Liver (tissue), 9 donors: Measurements from ENCODE around the gene SMG5. TPM values are rescaled to one million over a fixed set of nuclear protein-coding genes. Genes with fewer than 3 reads are reported as not detected.

ENCODE experiments used
- DNase-seq: peaks from one replicate; pipeline ENCODE4 v3.0.0-alpha.2; 2017; ENCODE audit warnings: low spot score
- H3K27ac ChIP-seq, 2 donors: one replicate each; pipeline ENCODE4 v1.7.0; 2013; ENCODE audit warnings: inconsistent platforms in 2 of 2, low read length in 2 of 2, control low read depth in 1 of 2, low read depth in 1 of 2, mild to moderate bottlenecking in 1 of 2
- H3K27me3 ChIP-seq, 4 donors: one replicate each; pipeline versions ENCODE4 v1.6.1 to v1.7.0; 2013; ENCODE audit warnings: low read length in 3 of 4, inconsistent platforms in 1 of 4, mild to moderate bottlenecking in 1 of 4, moderate library complexity in 1 of 4; ENCODE audit not compliant: control insufficient read depth in 4 of 4, insufficient read depth in 4 of 4
- H3K36me3 ChIP-seq, 4 donors: one replicate each; pipeline versions ENCODE4 v1.6.1 to v1.7.0; 2013; ENCODE audit warnings: low read length in 3 of 4, mild to moderate bottlenecking in 3 of 4, low read depth in 1 of 4, moderate library complexity in 1 of 4; ENCODE audit not compliant: control insufficient read depth in 4 of 4, insufficient read depth in 3 of 4
- H3K4me1 ChIP-seq, 4 donors: one replicate each; pipeline versions ENCODE4 v1.6.1 to v1.7.0; 2013; ENCODE audit warnings: low read length in 3 of 4, mild to moderate bottlenecking in 3 of 4, moderate library complexity in 1 of 4; ENCODE audit not compliant: control insufficient read depth in 4 of 4, insufficient read depth in 4 of 4
- H3K4me3 ChIP-seq, 3 donors: one replicate each; pipeline versions ENCODE4 v1.6.1 to v1.7.0; 2013; ENCODE audit warnings: low read length in 3 of 3, control low read depth in 1 of 3, low read depth in 1 of 3, mild to moderate bottlenecking in 1 of 3
- H3K9ac ChIP-seq, 2 donors: one replicate each; pipeline ENCODE4 v1.7.0; 2013; ENCODE audit warnings: low read length in 2 of 2, mild to moderate bottlenecking in 2 of 2, moderate library complexity in 2 of 2, control low read depth in 1 of 2, low read depth in 1 of 2
- H3K9me3 ChIP-seq, 4 donors: one replicate each; pipeline versions ENCODE4 v1.6.1 to v1.7.0; 2013; ENCODE audit warnings: low read length in 3 of 4; ENCODE audit not compliant: control insufficient read depth in 4 of 4
- ATF3 ChIP-seq: IDR thresholded peaks from 2 replicates; pipeline ENCODE4 v1.6.1; 2016; ENCODE audit warnings: antibody characterized with exemption
- CTCF ChIP-seq: fragments of 150-350 bp; IDR thresholded peaks from 2 replicates; pipeline ENCODE4 v1.5.1; 2017; ENCODE audit warnings: improper control_type of control experiment, low read depth, low read length; ENCODE audit not compliant: missing input control
- EGR1 ChIP-seq, 2 donors: IDR thresholded peaks; 2 replicates each; pipeline ENCODE4 v1.6.1; 2016 to 2018; ENCODE audit warnings: antibody characterized with exemption in 2 of 2, low read depth in 2 of 2
- FOXA1 ChIP-seq: IDR thresholded peaks from 2 replicates; pipeline ENCODE4 v1.6.1; 2016; ENCODE audit warnings: antibody characterized with exemption
- FOXA2 ChIP-seq: IDR thresholded peaks from 2 replicates; pipeline ENCODE4 v1.6.1; 2016; ENCODE audit warnings: antibody characterized with exemption
- GABPA ChIP-seq, 2 donors: IDR thresholded peaks in 1 of 2; conservative IDR thresholded peaks in 1 of 2; 2 replicates each; pipeline ENCODE4 v1.6.1; 2016; ENCODE audit warnings: antibody characterized with exemption in 2 of 2, mild to moderate bottlenecking in 1 of 2, moderate library complexity in 1 of 2
- HNF4G ChIP-seq: IDR thresholded peaks from 2 replicates; pipeline ENCODE4 v1.6.1; 2016; ENCODE audit warnings: antibody characterized with exemption
- JUND ChIP-seq, 2 donors: IDR thresholded peaks; 2 replicates each; pipeline ENCODE4 v1.6.1; 2016; ENCODE audit warnings: antibody characterized with exemption in 2 of 2
- MAX ChIP-seq: IDR thresholded peaks from 2 replicates; pipeline ENCODE4 v1.6.1; 2016; ENCODE audit warnings: antibody characterized with exemption
- RAD21 ChIP-seq, 2 donors: IDR thresholded peaks; 2 replicates each; pipeline ENCODE4 v1.6.1; 2016; ENCODE audit warnings: antibody characterized with exemption in 2 of 2, mild to moderate bottlenecking in 2 of 2
- REST ChIP-seq: IDR thresholded peaks from 2 replicates; pipeline ENCODE4 v1.6.1; 2016; ENCODE audit warnings: antibody characterized with exemption, mild to moderate bottlenecking
- RXRA ChIP-seq, 2 donors: IDR thresholded peaks; 2 replicates each; pipeline ENCODE4 v1.6.1; 2017 to 2018; ENCODE audit warnings: antibody characterized with exemption in 2 of 2, mild to moderate bottlenecking in 1 of 2
- SP1 ChIP-seq: IDR thresholded peaks from 2 replicates; pipeline ENCODE4 v1.6.1; 2018; ENCODE audit warnings: antibody characterized with exemption, mild to moderate bottlenecking
- TAF1 ChIP-seq: conservative IDR thresholded peaks from 2 replicates; pipeline ENCODE4 v1.6.1; 2016; ENCODE audit warnings: antibody characterized with exemption, mild to moderate bottlenecking
- YY1 ChIP-seq: IDR thresholded peaks from 2 replicates; pipeline ENCODE4 v1.6.1; 2016; ENCODE audit warnings: antibody characterized with exemption, mild to moderate bottlenecking
- ZBTB33 ChIP-seq: IDR thresholded peaks from 2 replicates; pipeline ENCODE4 v1.6.1; 2016; ENCODE audit warnings: antibody characterized with exemption
- WGBS: extraction: QIAGEN DNeasy Blood & Tissue Kit; methylation state at CpG from one replicate; pipeline ENCODE4 v1.1.7; 2013; 5-methylcytosine and 5-hydroxymethylcytosine counted together
- polyA plus RNA-seq, 2 donors: library from polyadenylated mRNA; stranded (reverse) in 1 of 2; unstranded in 1 of 2; fragments of 200-250 nt in 1 of 2; fragments of >200 nt in 1 of 2; fragmentation: Nextera tagmentation in 1 of 2; extraction: Ambion mirVana in 1 of 2; gene quantifications; one replicate each; pipeline versions ENCODE4 v1.2.1 to v1.2.3, GENCODE V29; 2013 to 2015
- total RNA-seq, 2 donors: library from RNA; depleted of rRNA; stranded (reverse); fragments of >200 nt; gene quantifications; one replicate each; pipeline ENCODE4 v1.2.3, GENCODE V29; 2014
- donor health status: healthy.
- donor health status: healthy.
- donor health status: healthy.
- donor health status: healthy.
- donor health status: healthy.

The SMG5 gene
- total and polyA plus RNA-seq, 4 donors = 22.9 to 59.1 (median 35.7) TPM

- TF ChIP-seq GABPA (IDR thresholded peaks at IDR 0.05 in 1 of 2, conservative IDR thresholded peaks at IDR 0.05 in 1 of 2) (no peak), ATF3 (no peak)
These were observed 739 bp downstream of the SMG5 start (continued) for GRCh38 chr1:156281693-156282478.

GRCh38 chr1:156281281-156281680 lies 1.3 kb downstream of the SMG5 start:
- no peaks in the 10 kb centered on the region for H3K9me3 ChIP-seq
- no peak for DNase-seq
- H3K9ac ChIP-seq = no peak overlapping the region
- TF ChIP-seq MAX (no peak), SP1 (no peak), REST (no peak), FOXA1 (no peak)
- H3K4me1 ChIP-seq = peaks cover 11 to 66% (median 47%) of the 10 kb centered on the region in 4 donors
- no peaks in the 10 kb centered on the region for H3K27me3 ChIP-seq
- H3K4me3 ChIP-seq = peak overlapping the region; percentile 82 to 99 (median 96)
- peak overlapping the region; percentile 95 to 98 for H3K27ac ChIP-seq
- 28% methylated on average over 8 of the region's 8 CpGs for WGBS
- H3K36me3 ChIP-seq = peaks cover 4 to 17% (median 11%) of the 10 kb centered on the region in 4 donors

GRCh38 chr1:156279837-156280236 lies 2.8 kb downstream of the SMG5 start:
- DNase-seq = no peak
- Histone ChIP-seq H3K4me1 (peaks cover 11 to 76% (median 56%) of the 10 kb centered on the region in 4 donors), H3K27me3 (no peaks in the 10 kb centered on the region), H3K9me3 (no peaks in the 10 kb centered on the region), H3K36me3 (peaks cover 4 to 21% (median 15%) of the 10 kb centered on the region in 4 donors), H3K4me3 (no peak overlapping the region), H3K9ac (no peak overlapping the region), H3K27ac (no peak overlapping the region)
- 95% methylated on average over 3 of the region's 3 CpGs for WGBS
- TF ChIP-seq TAF1 (no peak), FOXA1 (no peak), RXRA (IDR thresholded peaks at IDR 0.05) (no peak), CTCF (no peak), MAX (no peak), REST (no peak), ZBTB33 (no peak), YY1 (no peak), SP1 (no peak), GABPA (IDR thresholded peaks at IDR 0.05 in 1 of 2, conservative IDR thresholded peaks at IDR 0.05 in 1 of 2) (no peak), JUND (IDR thresholded peaks at IDR 0.05) (no peak), FOXA2 (no peak), HNF4G (no peak), ATF3 (no peak), RAD21 (IDR thresholded peaks at IDR 0.05) (no peak), EGR1 (IDR thresholded peaks at IDR 0.05; ENCODE audit: low read depth in 2 of 2) (no peak)
